A549 treated with Mapracorat at 1 μM for 4 hours (cell line): Measurements from ENCODE around the gene GIPC3. TPM values are rescaled to one million over a fixed set of nuclear protein-coding genes. Genes with fewer than 3 reads are reported as not detected.

Experiments
- total RNA-seq: library from RNA; stranded (reverse); fragments of 200-300 nt; extraction: Qiagen RNA extraction; gene quantifications from 5 replicates; pipeline ENCODE4 v1.2.3, GENCODE V29; 2022

GIPC3 gene
- total RNA-seq = 0.17 to 0.26 TPM (median 0.23 TPM) in 5 replicates

GRCh38 chr19:3585301-3586126, at the start of gene GIPC3:
Gene GIPC3, plus strand, starts transcription at chr19:3585478. Its CDS starts 120 bp downstream, at chr19:3585598.

GRCh38 chr19:3538965-3539755, 46.1 kb upstream of the GIPC3 start, which contains the start of gene TEKTIP1:
Gene TEKTIP1, plus strand, starts transcription at chr19:3539174. Its CDS starts 4 bp downstream, at chr19:3539178.

GRCh38 chr19:3557461-3558248, 27.6 kb upstream of the GIPC3 start, which contains the start of gene MFSD12:
Gene MFSD12, minus strand, starts transcription at chr19:3557586. Its CDS starts 183 bp downstream, at chr19:3557403.

GRCh38 chr19:3572855-3573161, 12.5 kb upstream of the GIPC3 start, which contains the start of gene HMG20B:
Gene HMG20B, plus strand, starts transcription at chr19:3572944. Its CDS starts 366 bp downstream, at chr19:3573310.

GRCh38 chr19:3606690-3607289, 21.5 kb downstream of the GIPC3 start, which contains the start of gene TBXA2R:
Gene TBXA2R, minus strand, starts transcription at chr19:3606875. Its CDS starts 6,241 bp downstream, at chr19:3600634.

GRCh38 chr19:3626473-3627350, 41.4 kb downstream of the GIPC3 start, which contains the start of gene CACTIN:
Gene CACTIN, minus strand, starts transcription at chr19:3626790. Its CDS starts 28 bp downstream, at chr19:3626762.

Other genes with a start within 250 kb of the GIPC3 start
- 36.1 to 51.1 TPM (median 44.7 TPM) in 5 replicates for gene NFIC, start 218.9 kb upstream of the GIPC3 start, total RNA-seq
- gene SMIM24, start 105.0 kb upstream of the GIPC3 start, total RNA-seq = 0.26 to 1.0 TPM (median 0.50 TPM) in 5 replicates
- gene SMIM44, start 102.0 kb upstream of the GIPC3 start, total RNA-seq = not detected in 5 replicates
- 10.9 to 21.1 TPM (median 17.4 TPM) in 5 replicates for gene DOHH, start 84.8 kb upstream of the GIPC3 start, total RNA-seq
- gene FZR1, start 79.2 kb upstream of the GIPC3 start, total RNA-seq = 22.2 to 38.0 TPM (median 33.7 TPM) in 5 replicates
- not detected in 5 replicates for gene TEKTIP1, start 46.3 kb upstream of the GIPC3 start, total RNA-seq
- 105 to 153 TPM (median 148 TPM) in 5 replicates for gene MFSD12, start 27.9 kb upstream of the GIPC3 start, total RNA-seq
- gene HMG20B, start 12.5 kb upstream of the GIPC3 start, total RNA-seq = 40.2 to 70.6 TPM (median 61.9 TPM) in 5 replicates
- 0.79 to 1.5 TPM (median 1.3 TPM) in 5 replicates for gene TBXA2R, start 21.4 kb downstream of the GIPC3 start, total RNA-seq
- 12.1 to 19.2 TPM (median 18.9 TPM) in 5 replicates for gene CACTIN, start 41.3 kb downstream of the GIPC3 start, total RNA-seq
- gene PIP5K1C, start 115.0 kb downstream of the GIPC3 start, total RNA-seq = 7.6 to 12.8 TPM (median 11.8 TPM) in 5 replicates
- gene TJP3, start 122.9 kb downstream of the GIPC3 start, total RNA-seq = 0.54 to 1.1 TPM (median 0.65 TPM) in 5 replicates
- gene APBA3, start 176.2 kb downstream of the GIPC3 start, total RNA-seq = 7.2 to 13.1 TPM (median 10.9 TPM) in 5 replicates
- 64.2 to 71.8 TPM (median 65.5 TPM) in 5 replicates for gene MRPL54, start 177.2 kb downstream of the GIPC3 start, total RNA-seq
- not detected in 5 replicates for gene RAX2, start 186.8 kb downstream of the GIPC3 start, total RNA-seq
- 0.98 to 1.7 TPM (median 1.4 TPM) in 5 replicates for gene MATK, start 200.9 kb downstream of the GIPC3 start, total RNA-seq